ENCODE data around the gene SBNO1.
"Not testable (repeated sequence)": the region's sequence is repeated elsewhere in the genome, so short reads cannot be mapped to it uniquely, and the experiment has no call there.

Gene SBNO1

GRCh38 chr12:123382684-123383083 is 18.0 kb upstream of the SBNO1 start:
- ChIA-PET CTCF (no interaction called here), POLR2A (ENCODE audit: low non-redundant PET) (no interaction called here)
- DNase-seq (ENCODE audit: low spot score) = no peak
- no peak for TF ChIP-seq CTCF (conservative IDR thresholded peaks at IDR 0.05; ENCODE audit: low read depth)
- H3K27ac ChIP-seq = peak overlapping the region; percentile 89; the same call in 1 of the 2 replicates

DNA sequence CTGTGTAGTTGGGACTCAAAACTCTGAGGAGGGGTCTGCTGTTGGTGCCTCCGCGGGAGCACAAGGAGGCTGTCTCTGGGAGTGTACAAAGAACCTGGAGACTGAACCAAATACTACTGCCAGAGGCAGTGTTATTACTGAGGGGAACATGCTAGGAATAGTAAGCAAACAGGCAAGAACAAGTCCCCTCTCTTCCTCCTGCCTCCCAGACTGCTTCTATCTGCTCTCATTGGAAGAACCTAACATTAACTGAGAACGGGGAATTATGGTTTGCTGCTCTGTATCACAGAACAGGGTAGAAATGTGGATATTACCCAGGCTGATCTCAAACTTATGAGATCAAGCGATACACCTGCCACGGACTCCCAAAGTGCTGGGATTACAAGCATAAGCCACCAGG is 14.7 kb upstream of the SBNO1 start:
- ChIA-PET CTCF (no interaction called here), POLR2A (ENCODE audit: low non-redundant PET) (no interaction called here)
- peak overlapping the region; percentile 66 for H3K27ac ChIP-seq
- DNase-seq (ENCODE audit: low spot score) = no peak
- no peak for TF ChIP-seq CTCF (conservative IDR thresholded peaks at IDR 0.05; ENCODE audit: low read depth)

DNA sequence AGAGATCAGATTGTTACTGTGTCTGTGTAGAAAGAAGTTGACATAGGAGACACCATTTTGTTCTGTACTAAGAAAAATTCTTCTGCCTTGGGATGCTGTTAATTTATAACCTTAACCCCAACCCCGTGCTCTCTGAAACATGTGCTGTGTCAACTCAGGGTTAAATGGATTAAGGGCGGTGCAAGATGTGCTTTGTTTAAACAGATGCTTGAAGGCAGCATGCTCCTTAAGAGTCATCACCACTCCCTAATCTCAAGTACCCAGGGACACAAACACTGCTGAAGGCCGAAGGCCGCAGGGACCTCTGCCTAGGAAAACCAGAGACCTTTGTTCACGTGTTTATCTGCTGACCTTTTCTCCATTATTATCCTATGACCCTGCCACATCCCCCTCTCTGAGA is 7.8 kb upstream of the SBNO1 start:
- POLR2A ChIA-PET (ENCODE audit: low non-redundant PET); DNase-seq (ENCODE audit: low spot score); CTCF ChIA-PET: not testable (repeated sequence)

GRCh38 chr12:123371667-123372368 is 7.2 kb upstream of the SBNO1 start:
- POLR2A ChIA-PET (ENCODE audit: low non-redundant PET); H3K27ac ChIP-seq; DNase-seq (ENCODE audit: low spot score): not testable (repeated sequence)
- CTCF ChIA-PET = interaction anchor here (0.6 kb wide), 2 partner anchors 89 to 378 kb away, joined by 3 to 4 read pairs; no protein-coding TSS in a partner anchor

More for the DNA sequence above, 7.8 kb upstream of the SBNO1 start:
- H3K27ac ChIP-seq = not testable (repeated sequence)

- DNase-seq (ENCODE audit: low spot score) = no peak
- no peak overlapping the region for H3K27ac ChIP-seq
- TF ChIP-seq CTCF (conservative IDR thresholded peaks at IDR 0.05; ENCODE audit: low read depth) = no peak
- CTCF ChIA-PET = no interaction called here
- POLR2A ChIA-PET (ENCODE audit: low non-redundant PET) = no interaction called here
Observed at GRCh38 chr12:123369229-123369628, 4.6 kb upstream of the SBNO1 start.

DNA sequence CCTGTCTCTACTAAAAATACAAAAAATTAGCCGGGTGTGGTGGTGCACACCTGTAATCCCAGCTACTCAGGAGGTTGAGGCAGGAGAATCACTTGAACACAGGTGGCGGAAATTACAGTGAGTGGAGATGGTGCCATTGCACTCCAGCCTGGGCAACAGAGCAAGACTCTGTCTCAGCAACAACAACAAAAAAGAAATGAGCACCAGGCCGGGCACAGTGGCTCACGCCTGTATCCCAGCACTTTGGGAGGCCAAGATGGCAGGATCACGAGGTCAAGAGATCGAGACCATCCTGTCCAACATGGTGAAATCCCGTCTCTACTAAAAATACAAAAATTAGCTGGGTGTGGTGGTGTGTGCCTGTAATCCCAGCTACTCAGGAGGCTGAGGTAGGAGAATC is 3.8 kb upstream of the SBNO1 start:
- DNase-seq (ENCODE audit: low spot score); POLR2A ChIA-PET (ENCODE audit: low non-redundant PET); CTCF ChIA-PET; H3K27ac ChIP-seq: not testable (repeated sequence)

- TF ChIP-seq CTCF (conservative IDR thresholded peaks at IDR 0.05; ENCODE audit: low read depth) = no peak
- H3K27ac ChIP-seq = no peak overlapping the region; the same call in 1 of the 2 replicates
- POLR2A ChIA-PET (ENCODE audit: low non-redundant PET) = no interaction called here
- CTCF ChIA-PET = no interaction called here
- no peak for DNase-seq (ENCODE audit: low spot score)
Observed at GRCh38 chr12:123367511-123367910, 2.9 kb upstream of the SBNO1 start.

- ChIA-PET CTCF (interaction anchor here (0.6 to 1.7 kb wide), 7 partner anchors 13 to 95 kb away, joined by 3 to 4 read pairs (median 4); partner anchors contain the start of gene KMT5A), POLR2A (ENCODE audit: low non-redundant PET) (interaction anchor here (1.5 kb wide), 1 partner anchor 19 kb away, joined by 5 read pairs; the partner anchor contains the start of gene KMT5A)
- H3K27ac ChIP-seq = peak overlapping the region; percentile 95
- peak; percentile 86 for TF ChIP-seq CTCF (conservative IDR thresholded peaks at IDR 0.05; ENCODE audit: low read depth)
- peak; percentile 98 for DNase-seq (ENCODE audit: low spot score)
Observed at GRCh38 chr12:123365025-123365917, 624 bp upstream of the SBNO1 start.
